HEK293T (cell line): ENCODE results near the gene PCNP.

Source experiments
- ARNT ChIP-seq: fragments of 450-650 bp; IDR thresholded peaks from 2 replicates; pipeline ENCODE4 v1.6.1; 2017; ENCODE audit warnings: mild to moderate bottlenecking
- BHLHE40 ChIP-seq: fragments of 450-650 bp; IDR thresholded peaks from 2 replicates; pipeline ENCODE4 v1.6.1; 2016; ENCODE audit warnings: mild to moderate bottlenecking, moderate library complexity, borderline replicate concordance
- FOXA1 ChIP-seq: fragments of 450-650 bp; IDR thresholded peaks from 2 replicates; pipeline ENCODE4 v1.6.1; 2016; ENCODE audit warnings: mild to moderate bottlenecking
- FOXM1 ChIP-seq: fragments of 450-650 bp; IDR thresholded peaks from 2 replicates; pipeline ENCODE4 v1.6.1; 2017; ENCODE audit warnings: mild to moderate bottlenecking, borderline replicate concordance
- HDGF ChIP-seq: fragments of 450-650 bp; IDR thresholded peaks from 2 replicates; pipeline ENCODE4 v1.6.1; 2017; ENCODE audit warnings: antibody characterized with exemption, borderline replicate concordance
- SP1 ChIP-seq: fragments of 450-650 bp; IDR thresholded peaks from 2 replicates; pipeline ENCODE4 v1.6.1; 2017
- SUZ12 ChIP-seq: fragments of 450-650 bp; IDR thresholded peaks from 2 replicates; pipeline ENCODE4 v1.6.1; 2016; ENCODE audit warnings: mild to moderate bottlenecking
- ZNF384 ChIP-seq: fragments of 450-650 bp; IDR thresholded peaks from 2 replicates; pipeline ENCODE4 v1.6.1; 2016
- TF ChIP-seq, protein P1 (sequence below): fragments of 450-650 bp; IDR thresholded peaks from 2 replicates; pipeline ENCODE4 v1.6.1; 2016

DNA sequence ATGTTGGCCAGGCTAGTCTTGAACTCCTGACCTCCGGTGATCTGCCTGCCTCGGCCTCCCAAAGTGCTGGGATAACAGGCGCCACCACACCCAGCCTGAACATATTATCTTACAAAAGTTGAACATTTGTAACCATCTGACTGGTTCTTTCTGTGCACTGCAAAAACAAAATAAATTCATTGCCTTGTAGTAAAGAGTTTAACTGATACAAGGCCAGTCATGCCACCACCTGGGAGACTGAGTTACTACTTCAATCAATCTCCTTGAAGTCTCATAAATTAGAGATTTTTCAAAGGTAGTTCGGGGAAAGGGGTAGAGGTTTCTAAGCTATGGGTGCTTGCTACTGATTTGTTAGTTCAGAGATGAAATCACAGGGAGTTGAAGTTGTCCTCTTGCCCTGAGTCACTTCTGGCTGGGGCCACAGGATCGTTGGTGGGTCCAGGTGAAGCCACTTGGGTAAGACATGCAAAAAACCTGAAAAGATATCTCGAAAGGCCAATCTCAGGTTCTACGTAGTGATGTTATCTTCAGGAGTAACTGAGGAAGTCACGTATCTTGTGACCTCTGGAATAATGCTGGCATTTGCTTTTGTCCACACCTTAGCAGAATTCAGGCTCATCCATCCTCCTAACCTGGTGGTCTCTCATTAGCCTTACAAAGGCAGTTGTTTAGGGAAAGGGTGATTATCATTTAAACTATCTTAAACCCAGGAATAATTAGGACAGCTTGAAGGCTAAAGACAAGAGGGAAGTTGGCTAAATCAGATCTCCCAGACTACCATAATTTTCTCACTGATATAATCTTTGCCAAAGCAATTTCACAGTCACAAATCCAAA is 69.2 kb downstream of the PCNP start:
- TF ChIP-seq BHLHE40, result no peak
- TF ChIP-seq ZNF384, result no peak
- no peak for TF ChIP-seq ARNT
- TF ChIP-seq SUZ12, result no peak
- no peak for TF ChIP-seq SP1
- no peak for TF ChIP-seq FOXA1
- no peak for TF ChIP-seq FOXM1
- no peak for TF ChIP-seq HDGF
- TF ChIP-seq, protein P1, sequence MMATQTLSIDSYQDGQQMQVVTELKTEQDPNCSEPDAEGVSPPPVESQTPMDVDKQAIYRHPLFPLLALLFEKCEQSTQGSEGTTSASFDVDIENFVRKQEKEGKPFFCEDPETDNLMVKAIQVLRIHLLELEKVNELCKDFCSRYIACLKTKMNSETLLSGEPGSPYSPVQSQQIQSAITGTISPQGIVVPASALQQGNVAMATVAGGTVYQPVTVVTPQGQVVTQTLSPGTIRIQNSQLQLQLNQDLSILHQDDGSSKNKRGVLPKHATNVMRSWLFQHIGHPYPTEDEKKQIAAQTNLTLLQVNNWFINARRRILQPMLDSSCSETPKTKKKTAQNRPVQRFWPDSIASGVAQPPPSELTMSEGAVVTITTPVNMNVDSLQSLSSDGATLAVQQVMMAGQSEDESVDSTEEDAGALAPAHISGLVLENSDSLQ, result no peak
